AG04449 (cell line): ENCODE data around the gene PROSER1.
"Not testable (repeated sequence)": the region's sequence is repeated elsewhere in the genome, so short reads cannot be mapped to it uniquely, and the experiment has no call there.

Experiments
- CTCF ChIA-PET: fragments of 350-600 bp; formaldehyde crosslinking; extraction: SDS; loops from one replicate; lab custom pipeline; 2021; ENCODE audit warnings: antibody characterized with exemption; lab: Yijun Ruan, JAX
- POLR2A ChIA-PET: fragments of 400-600, 350-600 bp; formaldehyde crosslinking; extraction: SDS; loops from one replicate; lab custom pipeline; 2020; ENCODE audit warnings: antibody characterized with exemption, inconsistent platforms; lab: Yijun Ruan, JAX
- DNase-seq: peaks from one replicate; pipeline ENCODE4 v3.0.0-alpha.2; 2010; ENCODE audit warnings: low read depth, low spot score
- H3K4me3 ChIP-seq: 2 replicates; pipeline ENCODE4 v1.5.1; 2011; ENCODE audit warnings: low read depth, mild to moderate bottlenecking, control low read depth, low read length
- CTCF ChIP-seq: IDR thresholded peaks from one replicate; pipeline ENCODE4 v1.5.1; 2011; ENCODE audit warnings: mild to moderate bottlenecking, moderate library complexity, low read length, control low read depth, inconsistent platforms; ENCODE audit not compliant: insufficient read depth; ENCODE audit errors: missing control alignments

PROSER1 gene

GRCh38 chr13:39012608-39013007 lies 25.3 kb downstream of the PROSER1 start:
- POLR2A ChIA-PET = no interaction called here

GRCh38 chr13:39006371-39007111 lies 31.3 kb downstream of the PROSER1 start:
- CTCF ChIA-PET = not testable (repeated sequence)

More at GRCh38 chr13:39012608-39013007, 25.3 kb downstream of the PROSER1 start:
- CTCF ChIA-PET = no interaction called here
- TF ChIP-seq CTCF = no peak
- DNase-seq = no peak
- H3K4me3 ChIP-seq = no peak overlapping the region

GRCh38 chr13:38998739-38999138 lies 39.1 kb downstream of the PROSER1 start:
- DNase-seq = no peak
- no peak for TF ChIP-seq CTCF
- ChIA-PET CTCF (no interaction called here), POLR2A (no interaction called here)
- H3K4me3 ChIP-seq = no peak overlapping the region

More at GRCh38 chr13:39006371-39007111, 31.3 kb downstream of the PROSER1 start:
- POLR2A ChIA-PET, H3K4me3 ChIP-seq, DNase-seq: not testable (repeated sequence)

GRCh38 chr13:38993381-38993780 lies 44.5 kb downstream of the PROSER1 start:
- TF ChIP-seq CTCF = no peak
- ChIA-PET CTCF (interaction anchor here (1.2 kb wide), 1 partner anchor 13 kb away, joined by 3 read pairs; no protein-coding TSS in a partner anchor), POLR2A (no interaction called here)
- H3K4me3 ChIP-seq = no peak overlapping the region
- DNase-seq = no peak

GRCh38 chr13:38990693-38991092 lies 47.2 kb downstream of the PROSER1 start, which contains the start of gene STOML3:
TSS of gene STOML3 (minus strand) at chr13:38990831. CDS start at chr13:38990721, 110 bp downstream.
- TF ChIP-seq CTCF = no peak
- ChIA-PET POLR2A (no interaction called here), CTCF (no interaction called here)
- DNase-seq = no peak
- H3K4me3 ChIP-seq = no peak within 1 kb of the TSS

GRCh38 chr13:38981096-38981495 lies 56.8 kb downstream of the PROSER1 start:
- no peak for DNase-seq
- POLR2A ChIA-PET = no interaction called here
- no peak overlapping the region for H3K4me3 ChIP-seq
- CTCF ChIA-PET = interaction anchor here (1.5 kb wide), 1 partner anchor 12 kb away, joined by 3 read pairs; no protein-coding TSS in a partner anchor
- no peak for TF ChIP-seq CTCF
